H1 (cell line): Measurements from ENCODE around the gene NUDT3. TPM values are rescaled to one million over a fixed set of nuclear protein-coding genes. Genes with fewer than 3 reads are reported as not detected.

Experiments
- CTCF ChIA-PET: fragments of 300-600 bp; sonication (Branson Sonifier 250); formaldehyde crosslinking; loops from one replicate; lab custom pipeline; 2021; ENCODE audit not compliant: partially characterized antibody; lab: Charles Lee
- POLR2A ChIA-PET: fragments of 300-600 bp; sonication (Branson Sonifier 250); formaldehyde crosslinking; loops from one replicate; lab custom pipeline; 2021; ENCODE audit warnings: inconsistent platforms; ENCODE audit not compliant: partially characterized antibody; lab: Charles Lee
- DNase-seq, 2 experiments: peaks; one replicate each; pipeline versions ENCODE4 v3.0.0 to v3.0.0-alpha.2; 2010 to 2022; ENCODE audit warnings: low spot score in 2 of 2, low read depth in 1 of 2, mixed read lengths in 1 of 2
- FAIRE-seq: peaks from 2 replicates; lab custom pipeline; 2011; peaks lifted over from hg19 to GRCh38; lab: Jason Lieb, UNC
- H2AFZ ChIP-seq: 2 replicates; pipeline ENCODE4 v1.8.1; 2012; ENCODE audit warnings: low read length, inconsistent platforms
- H2AK5ac ChIP-seq: 2 replicates; pipeline ENCODE4 v1.6.1; 2013; ENCODE audit warnings: low read depth, low read length
- H2BK120ac ChIP-seq: replicated peaks from 2 replicates; pipeline ENCODE3; 2013; ENCODE audit warnings: low read depth, low read length, inconsistent platforms
- H2BK12ac ChIP-seq: 2 replicates; pipeline ENCODE4 v1.6.1; 2013; ENCODE audit warnings: low read depth, low read length
- H2BK15ac ChIP-seq: 2 replicates; pipeline ENCODE4 v1.6.1; 2013; ENCODE audit warnings: low read length
- H2BK20ac ChIP-seq: 2 replicates; pipeline ENCODE4 v1.6.1; 2013; ENCODE audit warnings: low read length
- H2BK5ac ChIP-seq: 2 replicates; pipeline ENCODE4 v1.6.1; 2013; ENCODE audit warnings: low read depth, low read length
- H3K14ac ChIP-seq: 2 replicates; pipeline ENCODE4 v1.6.1; 2013; ENCODE audit warnings: inconsistent platforms; ENCODE audit not compliant: insufficient read length
- H3K18ac ChIP-seq: 2 replicates; pipeline ENCODE4 v1.6.1; 2013; ENCODE audit warnings: low read length; ENCODE audit errors: extremely low read depth
- H3K23ac ChIP-seq: 2 replicates; pipeline ENCODE4 v1.6.1; 2013; ENCODE audit warnings: inconsistent platforms; ENCODE audit not compliant: insufficient read length
- H3K23me2 ChIP-seq: 2 replicates; pipeline ENCODE4 v1.6.1; 2013; ENCODE audit warnings: low read depth, low read length
- H3K27ac ChIP-seq: 2 replicates; pipeline ENCODE4 v1.6.1; 2011; ENCODE audit warnings: low read depth, low read length, inconsistent platforms
- H3K27me3 ChIP-seq, 4 experiments: replicated peaks in 1 of 4; 1 replicate in 1 of 4; 2 replicates in 3 of 4; pipeline versions ENCODE4 v1.6.1 to v1.8.1; 2011 to 2013; ENCODE audit warnings: low read length in 3 of 4, mild to moderate bottlenecking in 3 of 4, inconsistent platforms in 2 of 4, mixed read lengths in 2 of 4, moderate library complexity in 1 of 4; ENCODE audit not compliant: control insufficient read depth in 3 of 4, insufficient read depth in 3 of 4; ENCODE audit errors: extremely low read depth in 1 of 4
- H3K36me3 ChIP-seq, 4 experiments: 2 replicates each; pipeline versions ENCODE4 v1.6.1 to v1.8.1; 2011 to 2013; ENCODE audit warnings: mild to moderate bottlenecking in 4 of 4, low read length in 3 of 4, moderate library complexity in 2 of 4, control low read depth in 1 of 4, inconsistent platforms in 1 of 4; ENCODE audit not compliant: insufficient read depth in 4 of 4, control insufficient read depth in 2 of 4
- H3K4ac ChIP-seq: replicated peaks from 2 replicates; pipeline ENCODE3; 2013; ENCODE audit warnings: low read length, low read depth, mixed read lengths, inconsistent platforms; ENCODE audit not compliant: insufficient read length
- H3K4me1 ChIP-seq, 4 experiments: replicated peaks in 1 of 4; 1 replicate in 1 of 4; 2 replicates in 3 of 4; pipeline versions ENCODE4 v1.6.1 to v1.8.1; 2011 to 2013; ENCODE audit warnings: low read length in 3 of 4, inconsistent platforms in 2 of 4, mixed read lengths in 1 of 4; ENCODE audit not compliant: insufficient read depth in 4 of 4, control insufficient read depth in 3 of 4
- H3K4me2 ChIP-seq, 2 experiments: 2 replicates each; pipeline versions ENCODE4 v1.6.1 to v1.8.1; 2011 to 2013; ENCODE audit warnings: low read depth in 2 of 2, low read length in 2 of 2, control low read depth in 1 of 2, inconsistent platforms in 1 of 2, mild to moderate bottlenecking in 1 of 2; ENCODE audit not compliant: insufficient read depth in 1 of 2
- H3K4me3 ChIP-seq, 4 experiments: fragments of 200-600, 300-600 bp in 1 of 4; sonication (generic), shearing (Covaris generic), sonication (Bioruptor Twin) in 1 of 4; 2 replicates each; pipeline versions ENCODE4 v1.5.1 to v1.8.1; 2011 to 2016; ENCODE audit warnings: low read length in 4 of 4, low read depth in 3 of 4, control low read depth in 2 of 4, inconsistent platforms in 2 of 4, mild to moderate bottlenecking in 2 of 4, mixed read lengths in 1 of 4, moderate library complexity in 1 of 4; ENCODE audit not compliant: insufficient read depth in 2 of 4; ENCODE audit errors: extremely low read depth in 1 of 4
- H3K56ac ChIP-seq: replicated peaks from 2 replicates; pipeline ENCODE3; 2013; ENCODE audit warnings: low read depth, mild to moderate bottlenecking, mixed read lengths, low read length, inconsistent platforms; ENCODE audit not compliant: insufficient read length
- H3K79me1 ChIP-seq: 2 replicates; pipeline ENCODE4 v1.6.1; 2013; ENCODE audit warnings: low read depth, low read length, control low read depth
- H3K79me2 ChIP-seq, 2 experiments: 2 replicates each; pipeline versions ENCODE4 v1.6.1 to v1.8.1; 2012 to 2013; ENCODE audit warnings: low read length in 2 of 2, mild to moderate bottlenecking in 2 of 2, inconsistent platforms in 1 of 2; ENCODE audit not compliant: insufficient read depth in 2 of 2, control insufficient read depth in 1 of 2
- H3K9ac ChIP-seq, 4 experiments: replicated peaks in 1 of 4; 1 replicate in 1 of 4; 2 replicates in 3 of 4; pipeline versions ENCODE4 v1.6.1 to v1.8.1; 2011 to 2013; ENCODE audit warnings: low read depth in 3 of 4, low read length in 3 of 4, control low read depth in 2 of 4, mild to moderate bottlenecking in 2 of 4, moderate library complexity in 2 of 4, inconsistent platforms in 1 of 4; ENCODE audit errors: extremely low read depth in 1 of 4
- H3K9me3 ChIP-seq, 2 experiments: 2 replicates each; pipeline versions ENCODE4 v1.6.1 to v1.8.1; 2012 to 2013; ENCODE audit warnings: mild to moderate bottlenecking in 2 of 2, moderate library complexity in 2 of 2, control low read depth in 1 of 2, inconsistent platforms in 1 of 2, low read depth in 1 of 2, low read length in 1 of 2, mixed read lengths in 1 of 2; ENCODE audit not compliant: insufficient read depth in 2 of 2
- H4K20me1 ChIP-seq, 2 experiments: replicated peaks in 1 of 2; 2 replicates each; pipeline versions ENCODE3 to v1.8.1; 2011 to 2013; ENCODE audit warnings: inconsistent platforms in 2 of 2, low read length in 2 of 2, mild to moderate bottlenecking in 1 of 2; ENCODE audit not compliant: insufficient read depth in 2 of 2, control insufficient read depth in 1 of 2
- H4K5ac ChIP-seq: 2 replicates; pipeline ENCODE4 v1.6.1; 2013; ENCODE audit warnings: low read length, low read depth, mixed read lengths, inconsistent platforms; ENCODE audit not compliant: insufficient read length
- H4K8ac ChIP-seq: 2 replicates; pipeline ENCODE4 v1.8.0; 2013; ENCODE audit warnings: mild to moderate bottlenecking, moderate library complexity, low read length, inconsistent platforms; ENCODE audit not compliant: insufficient read depth; ENCODE audit errors: extremely low read depth
- H4K91ac ChIP-seq: replicated peaks from 2 replicates; pipeline ENCODE3; 2013; ENCODE audit warnings: low read length, mixed read lengths, inconsistent platforms; ENCODE audit not compliant: insufficient read length
- CBX8 ChIP-seq: fragments of 300-800, 300-1000 bp; sonication (generic); IDR thresholded peaks from 2 replicates; pipeline ENCODE4 v1.7.1; 2016; ENCODE audit warnings: low read depth, low read length, borderline replicate concordance
- HDAC2 ChIP-seq, 2 experiments: fragments of 300-600 bp in 1 of 2; sonication (generic) in 1 of 2; IDR thresholded peaks; 2 replicates each; pipeline ENCODE4 v1.6.1; 2011 to 2012; ENCODE audit warnings: low read depth in 2 of 2, low read length in 2 of 2, mild to moderate bottlenecking in 2 of 2, moderate library complexity in 2 of 2, borderline replicate concordance in 1 of 2, inconsistent platforms in 1 of 2
- WGBS, 2 experiments: shearing (Covaris generic) in 1 of 2; methylation state at CpG; one replicate each; pipeline versions ENCODE4 v1.1.6 to v1.1.7; 2013 to 2015; ENCODE audit warnings: low lambda C conversion rate in 2 of 2, mixed read lengths in 2 of 2, inconsistent platforms in 1 of 2, low coverage in 1 of 2, missing lambda C conversion rate in 1 of 2; ENCODE audit not compliant: insufficient replicate concordance in 2 of 2, insufficient coverage in 1 of 2, insufficient read length in 1 of 2; ENCODE audit errors: extremely low coverage in 1 of 2, missing lambda C conversion rate in 1 of 2; 5-methylcytosine and 5-hydroxymethylcytosine counted together
- polyA plus RNA-seq, 7 experiments: library from polyadenylated mRNA; depleted of rRNA in 3 of 7; stranded (reverse) in 5 of 7; unstranded in 2 of 7; fragments of >200 nt in 5 of 7; fragments of 200-250 nt in 2 of 7; gene quantifications; 1 replicate in 5 of 7; 2 replicates in 1 of 7; 4 replicates in 1 of 7; pipeline versions ENCODE4 v1.2.1 to v1.2.3, GENCODE V29; 2011 to 2013; ENCODE audit warnings: missing spikeins in 2 of 7, mixed read lengths in 2 of 7
- total RNA-seq: library from RNA; stranded (reverse); fragmentation: NEBNext Ultra II Directional; extraction: Animal tissue kit (Norgen Biotek cat#: 25700); gene quantifications from 2 replicates; pipeline ENCODE4 v1.2.1, GENCODE V29; 2021

The NUDT3 gene
- total and polyA plus RNA-seq, 2 of the 8 experiments (the other 6 are each of a cell fraction or from before 2014, with no cell fraction given): 14.1 to 36.9 TPM

DNA sequence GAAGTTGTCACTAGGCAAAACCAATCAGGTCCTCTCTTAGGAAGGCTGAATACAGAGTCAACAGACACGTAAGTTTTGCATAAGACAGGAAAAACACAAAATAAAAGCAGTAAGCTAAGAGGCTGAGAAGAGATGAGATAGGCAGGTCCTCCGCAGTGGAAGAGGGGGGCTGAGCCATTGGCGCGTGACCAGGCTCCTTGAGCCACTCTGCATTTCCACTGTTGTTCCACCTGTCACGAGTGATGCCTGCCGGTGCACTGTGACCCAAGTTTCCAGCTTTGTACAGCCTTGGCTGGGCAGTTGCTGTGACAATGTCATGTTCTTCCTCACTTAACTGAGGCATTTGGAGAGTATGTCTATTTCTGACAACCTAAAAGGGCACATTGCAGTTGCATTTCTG lies 58.6 kb downstream of the NUDT3 start:
- Histone ChIP-seq H4K8ac (no peak overlapping the region), H3K9me3 (no peaks in the 10 kb centered on the region), H3K23ac (no peak overlapping the region), H4K91ac (no peak overlapping the region), H2BK15ac (no peak overlapping the region), H3K23me2 (no peaks in the 10 kb centered on the region), H3K79me2 (peaks cover 3 to 5% of the 10 kb centered on the region in 2 experiments; a peak in 1 of 4 replicates), H3K27me3 (no peaks in the 10 kb centered on the region), H3K56ac (no peak overlapping the region), H4K20me1 (peaks cover 0 to 5% of the 10 kb centered on the region in 2 experiments), H4K5ac (no peak overlapping the region), H3K9ac (no peak overlapping the region), H3K4ac (no peak overlapping the region), H2AK5ac (no peak overlapping the region), H3K27ac (no peak overlapping the region), H3K36me3 (peaks cover 0 to 4% (median 1%) of the 10 kb centered on the region in 4 experiments; a peak in 2 of 8 replicates), H3K14ac (no peak overlapping the region), H3K4me1 (no peaks in the 10 kb centered on the region), H2BK12ac (no peak overlapping the region), H3K18ac (no peak overlapping the region), H3K79me1 (no peaks in the 10 kb centered on the region), H3K4me2 (no peak overlapping the region), H2BK120ac (no peak overlapping the region), H2AFZ (no peak overlapping the region), H3K4me3 (no peak overlapping the region), H2BK20ac (no peak overlapping the region), H2BK5ac (no peak overlapping the region)
- ChIA-PET POLR2A (interaction anchor here (0.7 kb wide), 1 partner anchor 83 kb away, joined by 3 read pairs; no protein-coding TSS in a partner anchor), CTCF (interaction anchor here (0.6 to 1.5 kb wide), 3 partner anchors 52 to 412 kb away, joined by 3 read pairs; no protein-coding TSS in a partner anchor)
- DNase-seq (no peak), FAIRE-seq (no peak)
- 94% methylated on average over 6 of the region's 6 CpGs; no CpG with 5 or more reads in 1 of the 2 experiments for WGBS, 2 experiments
- TF ChIP-seq HDAC2 (IDR thresholded peaks at IDR 0.05; ENCODE audit: borderline replicate concordance in 1 of 2, low read depth in 2 of 2, low read length in 2 of 2) (no peak), CBX8 (no peak)
